WTC11 (cell line): ENCODE results near the gene IRX4.

Experiments used
- CREB1 ChIP-seq: sonication (generic); formaldehyde crosslinking; IDR thresholded peaks from 2 replicates; pipeline ENCODE4 v1.8.0; 2023; ENCODE audit warnings: mild to moderate bottlenecking, missing genetic modification reagents
- ELF4 ChIP-seq: sonication (generic); formaldehyde crosslinking; IDR thresholded peaks from 2 replicates; pipeline ENCODE4 v1.8.1; 2022; ENCODE audit warnings: low read depth, mild to moderate bottlenecking, moderate library complexity, missing genetic modification reagents
- ESRRA ChIP-seq: sonication (generic); formaldehyde crosslinking; IDR thresholded peaks from 2 replicates; pipeline ENCODE4 v1.8.1; 2022; ENCODE audit warnings: mild to moderate bottlenecking, missing genetic modification reagents, borderline replicate concordance
- ETV6 ChIP-seq: sonication (generic); formaldehyde crosslinking; IDR thresholded peaks from 2 replicates; pipeline ENCODE4 v1.8.1; 2022; ENCODE audit warnings: mild to moderate bottlenecking, missing genetic modification reagents
- KAT7 ChIP-seq: sonication (generic); formaldehyde crosslinking; IDR thresholded peaks from 2 replicates; pipeline ENCODE4 v1.8.1; 2023; ENCODE audit warnings: missing genetic modification reagents, mild to moderate bottlenecking, borderline replicate concordance
- NFYB ChIP-seq: sonication (generic); formaldehyde crosslinking; conservative IDR thresholded peaks from 2 replicates; pipeline ENCODE4 v1.8.0; 2022; ENCODE audit warnings: low read depth, missing genetic modification reagents
- TEAD4 ChIP-seq: sonication (generic); formaldehyde crosslinking; IDR thresholded peaks from 2 replicates; pipeline ENCODE4 v1.8.0; 2022; ENCODE audit warnings: mild to moderate bottlenecking, missing genetic modification reagents
- ZBTB21 ChIP-seq: sonication (generic); formaldehyde crosslinking; IDR thresholded peaks from 2 replicates; pipeline ENCODE4 v1.8.1; 2023; ENCODE audit warnings: mild to moderate bottlenecking, missing genetic modification reagents, borderline replicate concordance
- ZNF219 ChIP-seq: sonication (generic); formaldehyde crosslinking; IDR thresholded peaks from 2 replicates; pipeline ENCODE4 v1.8.0; 2023; ENCODE audit warnings: missing genetic modification reagents, mild to moderate bottlenecking, borderline replicate concordance
- ZNF232 ChIP-seq: sonication (generic); formaldehyde crosslinking; IDR thresholded peaks from 2 replicates; pipeline ENCODE4 v1.8.0; 2022; ENCODE audit warnings: mild to moderate bottlenecking, missing genetic modification reagents
- TF ChIP-seq, protein P1 (sequence below): fragments of 200-600 bp; IDR thresholded peaks from 2 replicates; pipeline ENCODE4 v1.8.0; 2022; ENCODE audit warnings: antibody characterized with exemption
- TF ChIP-seq, protein P2 (sequence below): sonication (generic); formaldehyde crosslinking; IDR thresholded peaks from 2 replicates; pipeline ENCODE4 v1.8.1; 2023; ENCODE audit warnings: mild to moderate bottlenecking, missing genetic modification reagents, moderate library complexity
- TF ChIP-seq, protein P3 (sequence below): sonication (generic); formaldehyde crosslinking; IDR thresholded peaks from 2 replicates; pipeline ENCODE4 v1.8.1; 2022; ENCODE audit warnings: mild to moderate bottlenecking, missing genetic modification reagents, moderate library complexity, borderline replicate concordance
- TF ChIP-seq, protein P4 (sequence below): sonication (generic); formaldehyde crosslinking; IDR thresholded peaks from 2 replicates; pipeline ENCODE4 v1.8.0; 2022; ENCODE audit warnings: mild to moderate bottlenecking, missing genetic modification reagents

DNA sequence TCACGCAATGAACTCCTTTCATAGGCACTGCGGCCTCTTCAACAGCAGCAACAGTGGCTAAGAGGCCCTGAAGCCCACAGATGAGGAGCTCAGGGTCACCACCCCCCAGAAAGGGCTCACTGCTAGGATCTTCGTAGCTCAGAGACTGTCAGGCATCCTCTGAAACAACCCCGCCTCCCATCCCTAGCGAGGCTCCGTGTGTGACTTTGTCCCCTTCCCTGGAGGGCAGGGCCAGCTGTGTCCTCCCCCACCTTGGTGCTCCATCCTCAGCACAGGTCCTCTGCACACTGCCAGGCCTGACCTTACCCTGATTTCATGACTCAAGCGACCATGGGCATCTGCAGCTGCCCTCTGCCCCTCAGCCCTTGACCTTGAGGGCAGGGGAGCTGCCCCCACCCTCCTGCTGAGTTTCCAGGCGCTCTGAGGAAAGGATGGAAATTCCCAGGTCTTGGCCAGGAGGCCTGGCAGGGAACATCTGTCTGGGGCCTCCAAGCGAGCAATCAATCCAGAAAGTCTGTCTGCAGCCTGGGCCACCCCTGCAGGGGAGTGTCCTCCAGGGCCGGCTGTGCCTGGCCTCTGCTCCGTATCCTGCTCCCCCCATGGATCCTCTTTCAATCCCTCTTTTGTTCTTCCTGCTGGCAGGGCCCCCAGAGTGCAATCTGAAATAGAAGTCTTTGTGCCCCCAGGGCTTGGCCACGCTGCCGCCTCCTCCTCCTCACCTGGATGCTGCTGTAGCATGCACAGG lies 6.8 kb upstream of the IRX4 start:
- no peak for TF ChIP-seq NFYB (CRISPR knock-in tag)
- TF ChIP-seq ZBTB21: no peak
- TF ChIP-seq, protein P1, sequence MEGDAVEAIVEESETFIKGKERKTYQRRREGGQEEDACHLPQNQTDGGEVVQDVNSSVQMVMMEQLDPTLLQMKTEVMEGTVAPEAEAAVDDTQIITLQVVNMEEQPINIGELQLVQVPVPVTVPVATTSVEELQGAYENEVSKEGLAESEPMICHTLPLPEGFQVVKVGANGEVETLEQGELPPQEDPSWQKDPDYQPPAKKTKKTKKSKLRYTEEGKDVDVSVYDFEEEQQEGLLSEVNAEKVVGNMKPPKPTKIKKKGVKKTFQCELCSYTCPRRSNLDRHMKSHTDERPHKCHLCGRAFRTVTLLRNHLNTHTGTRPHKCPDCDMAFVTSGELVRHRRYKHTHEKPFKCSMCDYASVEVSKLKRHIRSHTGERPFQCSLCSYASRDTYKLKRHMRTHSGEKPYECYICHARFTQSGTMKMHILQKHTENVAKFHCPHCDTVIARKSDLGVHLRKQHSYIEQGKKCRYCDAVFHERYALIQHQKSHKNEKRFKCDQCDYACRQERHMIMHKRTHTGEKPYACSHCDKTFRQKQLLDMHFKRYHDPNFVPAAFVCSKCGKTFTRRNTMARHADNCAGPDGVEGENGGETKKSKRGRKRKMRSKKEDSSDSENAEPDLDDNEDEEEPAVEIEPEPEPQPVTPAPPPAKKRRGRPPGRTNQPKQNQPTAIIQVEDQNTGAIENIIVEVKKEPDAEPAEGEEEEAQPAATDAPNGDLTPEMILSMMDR: no peak
- TF ChIP-seq ZNF219 (CRISPR knock-in tag): no peak
- TF ChIP-seq, protein P2, sequence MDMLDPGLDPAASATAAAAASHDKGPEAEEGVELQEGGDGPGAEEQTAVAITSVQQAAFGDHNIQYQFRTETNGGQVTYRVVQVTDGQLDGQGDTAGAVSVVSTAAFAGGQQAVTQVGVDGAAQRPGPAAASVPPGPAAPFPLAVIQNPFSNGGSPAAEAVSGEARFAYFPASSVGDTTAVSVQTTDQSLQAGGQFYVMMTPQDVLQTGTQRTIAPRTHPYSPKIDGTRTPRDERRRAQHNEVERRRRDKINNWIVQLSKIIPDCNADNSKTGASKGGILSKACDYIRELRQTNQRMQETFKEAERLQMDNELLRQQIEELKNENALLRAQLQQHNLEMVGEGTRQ (CRISPR knock-in tag): no peak
- TF ChIP-seq ZNF232 (CRISPR knock-in tag): no peak
- TF ChIP-seq ESRRA: no peak
- TF ChIP-seq, protein P3, sequence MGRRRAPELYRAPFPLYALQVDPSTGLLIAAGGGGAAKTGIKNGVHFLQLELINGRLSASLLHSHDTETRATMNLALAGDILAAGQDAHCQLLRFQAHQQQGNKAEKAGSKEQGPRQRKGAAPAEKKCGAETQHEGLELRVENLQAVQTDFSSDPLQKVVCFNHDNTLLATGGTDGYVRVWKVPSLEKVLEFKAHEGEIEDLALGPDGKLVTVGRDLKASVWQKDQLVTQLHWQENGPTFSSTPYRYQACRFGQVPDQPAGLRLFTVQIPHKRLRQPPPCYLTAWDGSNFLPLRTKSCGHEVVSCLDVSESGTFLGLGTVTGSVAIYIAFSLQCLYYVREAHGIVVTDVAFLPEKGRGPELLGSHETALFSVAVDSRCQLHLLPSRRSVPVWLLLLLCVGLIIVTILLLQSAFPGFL: no peak
- TF ChIP-seq TEAD4 (CRISPR knock-in tag): no peak
- TF ChIP-seq ELF4 (CRISPR knock-in tag): no peak
- TF ChIP-seq, protein P4, sequence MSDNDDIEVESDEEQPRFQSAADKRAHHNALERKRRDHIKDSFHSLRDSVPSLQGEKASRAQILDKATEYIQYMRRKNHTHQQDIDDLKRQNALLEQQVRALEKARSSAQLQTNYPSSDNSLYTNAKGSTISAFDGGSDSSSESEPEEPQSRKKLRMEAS (CRISPR knock-in tag): no peak
- no peak for TF ChIP-seq CREB1 (CRISPR knock-in tag)
- no peak for TF ChIP-seq ETV6
- no peak for TF ChIP-seq KAT7 (CRISPR knock-in tag)
